ENCODE results near the gene NF1.
A peak's percentile ranks its signal among the peaks of the same experiment; 100 is the strongest.
"Not testable (repeated sequence)": the region's sequence is repeated elsewhere in the genome, so short reads cannot be mapped to it uniquely, and the experiment has no call there.

Gene NF1

DNA sequence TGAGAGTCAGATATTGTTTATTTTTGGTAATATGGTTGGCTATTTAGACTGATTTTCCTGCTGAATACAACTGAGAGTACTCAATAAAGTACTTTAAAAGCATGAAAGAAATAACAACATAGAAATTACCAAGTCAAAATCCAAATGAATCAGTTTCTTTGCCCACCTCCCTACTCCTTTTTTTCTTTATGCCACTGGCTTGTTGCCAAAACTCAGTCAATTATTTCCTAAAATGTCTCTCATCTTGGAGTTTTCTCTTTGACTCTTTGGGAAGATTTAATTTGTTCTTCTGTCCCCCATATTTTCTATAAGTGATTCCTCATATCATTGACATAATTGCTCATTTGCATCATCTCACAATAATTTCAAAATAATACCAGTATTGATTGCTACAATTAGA lies 204.8 kb downstream of the NF1 start:
- no peak for FAIRE-seq

DNA sequence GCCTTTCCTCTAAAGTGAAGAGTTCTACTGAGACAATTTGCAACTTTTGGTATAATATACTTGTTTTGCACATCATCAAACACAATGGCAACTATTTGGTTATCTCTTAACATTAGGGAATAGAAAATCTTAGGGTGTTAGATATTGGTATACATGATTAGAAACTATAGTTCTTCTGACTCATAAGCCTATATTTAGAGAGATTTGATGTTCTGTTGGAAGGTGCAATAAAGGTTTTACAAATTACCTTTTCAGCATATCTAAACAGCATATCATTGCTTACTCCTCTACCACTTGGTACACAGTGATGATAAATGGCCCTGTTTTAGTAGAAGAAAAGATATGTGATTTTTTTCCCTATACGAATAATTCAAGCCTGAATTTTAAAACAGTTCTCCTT lies 212.9 kb downstream of the NF1 start:
- FAIRE-seq = no peak

DNA sequence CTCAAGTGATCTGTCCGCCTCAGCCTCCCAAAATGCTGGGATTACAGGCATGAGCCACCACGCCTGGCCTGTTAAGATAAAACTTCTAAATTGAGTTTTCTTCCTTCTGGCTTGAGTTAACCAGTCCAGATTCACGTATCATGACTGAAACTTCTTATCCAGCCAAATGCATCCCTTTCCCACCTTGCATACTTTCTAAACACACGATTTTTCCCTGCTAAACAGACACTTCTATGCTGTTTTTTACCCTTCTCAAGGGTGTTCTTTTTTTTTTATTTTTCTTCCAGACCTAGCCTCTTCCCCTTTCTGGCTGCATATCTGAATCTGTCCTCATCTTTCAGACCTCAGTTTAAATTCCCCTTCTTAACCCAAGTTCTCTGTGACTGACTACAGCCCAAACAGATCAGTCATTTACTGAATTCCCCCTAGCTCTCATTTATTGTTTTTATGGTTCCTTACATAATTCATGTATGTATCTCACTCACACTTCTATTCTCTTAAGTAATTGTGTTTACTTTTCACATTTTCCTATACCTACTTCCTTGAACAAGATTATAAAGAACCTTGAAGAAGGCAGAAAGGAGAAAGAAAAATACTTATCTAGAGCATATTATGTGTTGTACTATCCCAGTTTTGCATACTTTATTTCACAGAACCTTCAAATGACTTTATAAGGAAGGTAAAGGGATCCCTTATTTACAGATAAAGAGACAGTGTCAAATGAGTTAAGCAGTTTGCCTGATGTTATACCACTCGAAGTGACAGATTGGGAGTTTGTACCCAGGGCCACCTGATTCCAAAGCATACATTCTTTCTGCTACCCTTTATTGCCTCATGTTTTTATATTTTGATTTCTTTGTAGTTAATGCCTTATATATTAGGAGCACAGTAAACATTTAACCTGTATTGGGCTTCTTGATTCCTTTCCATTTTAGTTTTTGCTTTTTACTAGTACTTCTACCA lies 213.9 kb downstream of the NF1 start:
- peak; percentile 78 for FAIRE-seq

- no peak for FAIRE-seq
These were observed 214.8 kb downstream of the NF1 start for GRCh38 chr17:31309556-31309955.

DNA sequence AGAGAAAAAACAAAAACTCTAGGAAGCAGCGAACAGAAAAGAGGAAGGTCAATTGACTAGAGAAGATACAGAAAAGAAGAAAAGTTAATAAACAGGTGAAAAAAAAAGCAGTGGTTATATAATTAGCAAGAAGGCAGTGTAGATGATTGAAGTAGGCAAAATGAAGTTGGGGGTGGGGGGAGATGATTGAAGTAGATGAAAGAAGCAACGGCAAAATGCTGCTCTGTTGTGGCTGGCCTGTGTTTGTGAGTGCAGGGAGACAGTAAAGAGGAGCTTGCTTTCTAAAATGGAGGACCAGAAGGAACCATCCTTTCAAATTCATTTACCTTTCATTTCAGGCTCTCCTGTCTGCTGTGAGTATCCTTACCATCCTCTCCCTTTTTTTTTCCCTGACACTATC lies 215.5 kb downstream of the NF1 start:
- no peak for FAIRE-seq

GRCh38 chr17:31310886-31311285 lies 216.1 kb downstream of the NF1 start:
- no peak for FAIRE-seq

DNA sequence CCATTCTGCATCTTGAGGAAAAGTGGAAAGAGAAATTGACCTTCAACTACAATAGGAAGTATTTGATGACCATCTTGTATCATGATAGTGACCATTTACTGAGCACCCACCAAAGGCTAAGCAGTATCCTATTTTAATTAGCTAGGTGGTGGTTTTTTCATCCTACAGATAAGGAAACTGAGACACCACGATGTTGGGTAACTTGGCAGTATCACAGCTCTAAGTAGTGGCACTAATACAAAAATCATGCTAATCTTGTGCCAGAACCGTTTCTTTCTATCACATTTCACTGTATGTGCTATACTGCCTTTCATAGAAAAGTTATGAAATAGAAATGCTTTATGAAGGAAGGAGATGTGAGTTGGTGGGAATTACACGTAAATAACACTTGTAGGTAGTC lies 216.7 kb downstream of the NF1 start:
- no peak for FAIRE-seq

GRCh38 chr17:31312223-31312622 lies 217.4 kb downstream of the NF1 start:
- not testable (repeated sequence) for FAIRE-seq

DNA sequence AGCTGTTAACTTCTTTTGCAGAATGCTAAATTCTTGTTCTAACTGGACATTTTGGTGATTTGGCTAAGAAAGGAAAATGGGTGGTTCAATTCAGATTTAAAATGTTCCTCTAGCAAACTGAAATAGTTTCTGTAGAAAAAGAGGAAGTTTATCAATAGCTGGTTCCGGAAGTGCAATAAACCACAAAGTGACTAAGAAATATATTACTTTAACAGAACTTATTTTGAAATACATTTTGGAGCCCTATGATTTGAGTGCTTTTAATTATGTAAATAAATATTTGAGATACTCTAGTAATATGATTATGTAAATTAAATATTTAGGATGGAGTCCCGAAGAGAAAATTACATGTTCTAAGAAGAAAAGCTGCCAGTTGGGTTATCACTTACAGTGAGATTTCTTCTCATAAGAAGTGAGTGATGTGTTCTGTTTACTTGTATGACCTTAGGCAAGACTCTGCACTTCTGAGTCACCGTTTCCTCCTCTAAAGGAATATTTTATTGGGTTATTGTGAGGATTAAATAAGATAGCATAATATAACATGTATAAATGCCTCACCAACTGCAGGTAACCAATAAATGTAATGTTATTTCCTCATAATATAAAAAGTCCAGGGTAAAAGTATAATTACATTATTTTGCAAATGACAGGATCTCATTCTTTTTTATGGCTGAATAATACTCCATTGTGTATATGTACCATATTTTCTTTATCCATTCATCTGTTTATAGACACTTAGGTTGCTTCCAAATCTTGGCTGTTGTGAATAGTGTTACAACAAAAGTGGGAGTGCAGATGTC lies 219.4 kb downstream of the NF1 start, which contains the start of gene EVI2B:
EVI2B (minus strand) TSS at position 73 of the 800 bp plus-strand sequence. CDS start 8,445 bp downstream, outside the sequence.
- peak; percentile 33 for FAIRE-seq

GRCh38 chr17:31314782-31315100 lies 220.0 kb downstream of the NF1 start:
- FAIRE-seq = no peak

DNA sequence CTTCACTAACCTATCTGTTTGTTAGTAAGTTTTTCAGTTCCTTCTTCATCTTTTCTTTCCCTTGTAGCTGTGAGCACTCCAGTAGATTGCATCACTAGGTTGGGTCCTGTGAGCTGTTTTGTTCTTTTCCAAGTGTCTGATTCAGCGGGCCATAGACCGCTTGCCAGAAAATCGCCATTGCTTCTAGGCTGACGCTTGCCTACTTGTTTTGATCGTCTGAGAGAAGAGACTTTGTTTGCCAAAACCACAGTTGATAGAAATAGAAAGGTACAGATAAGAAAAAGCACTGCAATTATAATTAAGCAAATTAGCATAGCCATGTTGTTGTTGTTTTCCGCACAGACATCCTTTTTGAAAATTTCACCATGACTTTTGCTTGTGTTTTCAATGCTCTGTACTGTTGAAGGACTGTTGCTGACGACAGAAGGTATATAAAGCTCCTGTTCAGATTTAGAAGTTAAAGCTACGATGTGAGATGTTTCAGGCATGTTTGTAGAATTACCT lies 223.6 kb downstream of the NF1 start:
- FAIRE-seq = no peak

GRCh38 chr17:31318851-31319661 lies 224.3 kb downstream of the NF1 start:
- no peak for FAIRE-seq

GRCh38 chr17:31320241-31320640 lies 225.5 kb downstream of the NF1 start:
- FAIRE-seq = no peak

GRCh38 chr17:31320791-31321190 lies 226.0 kb downstream of the NF1 start:
- no peak for FAIRE-seq

DNA sequence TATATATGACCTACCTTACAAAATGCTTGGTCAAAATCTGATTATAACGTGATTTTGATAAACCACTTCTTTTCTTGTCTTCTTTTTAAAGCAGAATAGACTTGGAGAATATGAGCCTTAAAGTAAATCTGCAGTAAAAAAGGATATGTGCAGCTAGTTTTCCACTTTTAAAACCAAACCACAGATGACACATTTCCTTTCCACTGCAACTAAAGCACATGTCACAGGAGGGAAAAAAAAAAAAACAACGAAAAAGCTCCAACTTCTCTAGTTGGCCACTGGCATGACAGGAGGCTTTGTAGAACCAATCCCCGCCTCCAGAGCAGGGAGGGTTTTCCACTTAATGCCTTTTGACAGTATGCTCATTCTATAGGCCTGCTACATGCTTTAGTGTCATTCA lies 226.7 kb downstream of the NF1 start, which contains the start of gene EVI2A:
EVI2A (minus strand) TSS at position 142 of the 400 bp plus-strand sequence. CDS start 2,609 bp downstream, outside the sequence.
- no peak for FAIRE-seq

- FAIRE-seq = no peak
These were observed 227.2 kb downstream of the NF1 start for GRCh38 chr17:31321966-31322365.

DNA sequence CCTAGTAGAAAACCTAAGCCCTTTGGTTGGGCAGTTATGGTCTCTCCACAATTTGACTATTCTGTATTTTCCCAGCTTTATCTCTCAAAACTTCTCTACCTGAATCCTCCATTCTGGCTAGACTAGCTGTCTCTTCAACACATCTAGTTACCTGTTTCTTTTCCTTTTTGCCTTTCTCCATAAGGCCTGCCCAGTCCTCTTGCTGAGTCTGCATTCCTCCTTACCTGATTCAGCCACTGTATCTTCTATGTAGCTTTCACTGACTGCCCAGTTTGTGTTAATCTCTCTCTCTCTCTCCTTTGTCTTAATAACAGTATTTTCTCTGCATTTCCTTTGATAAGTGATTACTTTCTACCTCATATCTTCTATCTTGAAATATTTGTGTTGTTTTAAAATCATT lies 228.8 kb downstream of the NF1 start:
- no peak for FAIRE-seq

- FAIRE-seq = no peak
These were observed 232.9 kb downstream of the NF1 start for GRCh38 chr17:31327534-31328159.

GRCh38 chr17:31328160-31328535 lies 233.4 kb downstream of the NF1 start:
- FAIRE-seq = no peak

- FAIRE-seq = no peak
These were observed 234.4 kb downstream of the NF1 start for GRCh38 chr17:31329221-31329620.

DNA sequence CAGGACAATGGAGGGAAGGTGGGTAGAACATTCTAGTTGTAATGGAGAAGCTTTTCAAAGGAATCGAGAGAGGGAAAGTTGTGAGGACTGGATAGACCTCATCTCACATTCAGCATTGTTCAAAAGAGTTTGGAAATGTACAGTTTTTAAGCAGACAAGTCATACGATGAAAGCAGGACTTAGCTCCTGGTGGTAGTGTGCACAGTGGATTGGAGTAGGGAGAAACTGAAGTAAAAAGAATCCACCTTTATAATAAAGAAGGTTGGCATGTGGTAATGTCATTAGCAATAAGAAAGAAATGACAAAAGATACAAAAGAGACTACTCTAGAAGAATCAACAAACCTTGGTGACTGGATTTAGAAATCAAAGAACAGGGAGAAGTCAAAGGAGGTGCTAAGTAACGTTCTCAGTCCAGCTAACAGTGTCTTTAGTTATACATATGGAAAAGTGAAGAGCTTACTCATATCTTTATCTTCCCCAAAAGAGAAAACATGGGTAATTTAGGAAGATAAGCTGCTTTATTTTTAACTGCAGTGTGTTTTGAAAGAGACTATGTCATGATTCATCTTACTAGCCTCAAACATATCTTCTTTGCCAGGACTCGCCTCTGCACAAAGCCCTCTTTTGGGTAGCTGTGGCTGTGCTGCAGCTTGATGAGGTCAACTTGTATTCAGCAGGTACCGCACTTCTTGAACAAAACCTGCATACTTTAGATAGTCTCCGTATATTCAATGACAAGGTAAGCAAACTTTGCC lies 245.3 kb downstream of the NF1 start:
- no peak for FAIRE-seq

All from islet of Langerhans (tissue), 1 donor.